HEK293T (cell line): ENCODE measurements around the gene RFC2.
"Not testable (repeated sequence)": the region's sequence is repeated elsewhere in the genome, so short reads cannot be mapped to it uniquely, and the experiment has no call there.

Experiments
- CTCF ChIA-PET: fragments of 350-600 bp; formaldehyde crosslinking; extraction: SDS; loops from one replicate; lab custom pipeline; 2021; ENCODE audit warnings: antibody characterized with exemption, inconsistent platforms; lab: Yijun Ruan, JAX
- POLR2A ChIA-PET: fragments of 350-600 bp; formaldehyde crosslinking; extraction: SDS; loops from one replicate; lab custom pipeline; 2020; ENCODE audit warnings: antibody characterized with exemption, inconsistent platforms; lab: Yijun Ruan, JAX
- DNase-seq: peaks from one replicate; pipeline ENCODE4 v3.0.0; 2012; ENCODE audit warnings: mixed read lengths; ENCODE audit errors: extremely low spot score
- BHLHE40 ChIP-seq: fragments of 450-650 bp; IDR thresholded peaks from 2 replicates; pipeline ENCODE4 v1.6.1; 2016; ENCODE audit warnings: mild to moderate bottlenecking, moderate library complexity, borderline replicate concordance
- CTBP1 ChIP-seq: fragments of 450-650 bp; IDR thresholded peaks from 2 replicates; pipeline ENCODE4 v1.6.1; 2016; ENCODE audit warnings: borderline replicate concordance
- ELF4 ChIP-seq: fragments of 450-650 bp; IDR thresholded peaks from 2 replicates; pipeline ENCODE4 v1.6.1; 2017; ENCODE audit warnings: antibody characterized with exemption
- FOXA1 ChIP-seq: fragments of 450-650 bp; IDR thresholded peaks from 2 replicates; pipeline ENCODE4 v1.6.1; 2016; ENCODE audit warnings: mild to moderate bottlenecking
- FOXK2 ChIP-seq: fragments of 450-650 bp; IDR thresholded peaks from 2 replicates; pipeline ENCODE4 v1.6.1; 2016; ENCODE audit warnings: mild to moderate bottlenecking
- FOXM1 ChIP-seq: fragments of 450-650 bp; IDR thresholded peaks from 2 replicates; pipeline ENCODE4 v1.6.1; 2017; ENCODE audit warnings: mild to moderate bottlenecking, borderline replicate concordance
- HDGF ChIP-seq: fragments of 450-650 bp; IDR thresholded peaks from 2 replicates; pipeline ENCODE4 v1.6.1; 2017; ENCODE audit warnings: antibody characterized with exemption, borderline replicate concordance
- L3MBTL2 ChIP-seq: fragments of 450-650 bp; conservative IDR thresholded peaks from 2 replicates; pipeline ENCODE4 v1.6.1; 2016; ENCODE audit warnings: mild to moderate bottlenecking
- LEF1 ChIP-seq: fragments of 450-650 bp; IDR thresholded peaks from 2 replicates; pipeline ENCODE4 v1.6.1; 2017; ENCODE audit warnings: mild to moderate bottlenecking, borderline replicate concordance
- NFRKB ChIP-seq: fragments of 450-650 bp; IDR thresholded peaks from 2 replicates; pipeline ENCODE4 v1.6.1; 2016; ENCODE audit warnings: mild to moderate bottlenecking, moderate library complexity
- PKNOX1 ChIP-seq: fragments of 450-650 bp; IDR thresholded peaks from 2 replicates; pipeline ENCODE4 v1.6.1; 2016
- SP1 ChIP-seq: fragments of 450-650 bp; IDR thresholded peaks from 2 replicates; pipeline ENCODE4 v1.6.1; 2017
- SUZ12 ChIP-seq: fragments of 450-650 bp; IDR thresholded peaks from 2 replicates; pipeline ENCODE4 v1.6.1; 2016; ENCODE audit warnings: mild to moderate bottlenecking
- TARDBP ChIP-seq: fragments of 450-650 bp; IDR thresholded peaks from 2 replicates; pipeline ENCODE4 v1.6.1; 2016
- ZNF384 ChIP-seq: fragments of 450-650 bp; IDR thresholded peaks from 2 replicates; pipeline ENCODE4 v1.6.1; 2016

The RFC2 gene

GRCh38 chr7:74254858-74255379, 720 bp upstream of the RFC2 start:
- no peak for DNase-seq
- CTCF ChIA-PET, result interaction anchor here (0.6 kb wide), 1 partner anchor 120 kb away, joined by 3 read pairs; no protein-coding TSS in a partner anchor
- TF ChIP-seq L3MBTL2 (no peak), CTBP1 (no peak), FOXM1 (no peak), FOXK2 (no peak), FOXA1 (no peak), HDGF (no peak), SUZ12 (no peak), BHLHE40 (no peak)
- POLR2A ChIA-PET, result interaction anchor here (0.6 kb wide), 1 partner anchor 32 kb away, joined by 4 read pairs; no protein-coding TSS in a partner anchor

GRCh38 chr7:74253835-74254128, 417 bp downstream of the RFC2 start:
- TF ChIP-seq TARDBP, result no peak
- TF ChIP-seq BHLHE40, result no peak
- TF ChIP-seq ZNF384, result no peak
- no peak for DNase-seq
- POLR2A ChIA-PET, result no interaction called here
- CTCF ChIA-PET, result interaction anchor here (0.6 kb wide), 2 partner anchors 30 to 48 kb away, joined by 3 to 4 read pairs; no protein-coding TSS in a partner anchor

GRCh38 chr7:74253331-74253730, 868 bp downstream of the RFC2 start:
- ChIA-PET POLR2A (no interaction called here), CTCF (interaction anchor here (0.6 to 1.3 kb wide), 3 partner anchors 11 to 47 kb away, joined by 3 to 4 read pairs (median 3); no protein-coding TSS in a partner anchor)
- no peak for TF ChIP-seq ELF4
- TF ChIP-seq PKNOX1, result no peak
- no peak for TF ChIP-seq CTBP1
- TF ChIP-seq L3MBTL2, result no peak
- TF ChIP-seq SUZ12, result no peak
- no peak for DNase-seq

- DNase-seq, result no peak
- TF ChIP-seq SP1 (no peak), ZNF384 (no peak), CTBP1 (no peak), TARDBP (no peak), FOXK2 (no peak), HDGF (no peak), NFRKB (no peak), FOXM1 (no peak), PKNOX1 (no peak), LEF1 (no peak), L3MBTL2 (no peak), SUZ12 (no peak), BHLHE40 (no peak)
- CTCF ChIA-PET, result interaction anchor here (1.3 kb wide), 1 partner anchor 11 kb away, joined by 3 read pairs; no protein-coding TSS in a partner anchor
- POLR2A ChIA-PET, result no interaction called here
Measured at GRCh38 chr7:74252893-74253292, 1.3 kb downstream of the RFC2 start.

GRCh38 chr7:74249058-74249457, 5.1 kb downstream of the RFC2 start:
- DNase-seq, CTCF ChIA-PET, POLR2A ChIA-PET: not testable (repeated sequence)

- no peak for DNase-seq
- POLR2A ChIA-PET, result no interaction called here
- CTCF ChIA-PET, result no interaction called here
- TF ChIP-seq SUZ12 (no peak), HDGF (no peak), CTBP1 (no peak), BHLHE40 (no peak)
Measured at GRCh38 chr7:74248156-74248555, 6.0 kb downstream of the RFC2 start.

GRCh38 chr7:74246497-74246896, 7.7 kb downstream of the RFC2 start:
- CTCF ChIA-PET, result no interaction called here
- POLR2A ChIA-PET, result no interaction called here

More at GRCh38 chr7:74246497-74246896, 7.7 kb downstream of the RFC2 start:
- no peak for DNase-seq
- TF ChIP-seq SUZ12, result no peak
- TF ChIP-seq HDGF, result no peak
- no peak for TF ChIP-seq L3MBTL2
- no peak for TF ChIP-seq FOXK2
- TF ChIP-seq SP1, result no peak
- no peak for TF ChIP-seq PKNOX1
- TF ChIP-seq FOXM1, result no peak
- TF ChIP-seq ZNF384, result no peak
- no peak for TF ChIP-seq TARDBP
